ENCODE data around the gene PARVG.

- TF ChIP-seq KDM1A (IDR thresholded peaks at IDR 0.05; ENCODE audit: low read depth) (no peak), CTCF (IDR thresholded peaks at IDR 0.05) (no peak), EHMT2 (IDR thresholded peaks at IDR 0.05; ENCODE audit: low read depth) (no peak), REST (IDR thresholded peaks at IDR 0.05) (no peak), BHLHE40 (IDR thresholded peaks at IDR 0.05; ENCODE audit: low read depth, low read length) (no peak), MAX (IDR thresholded peaks at IDR 0.05) (no peak), CEBPB (IDR thresholded peaks at IDR 0.05) (no peak), HDAC2 (IDR thresholded peaks at IDR 0.05) (no peak), POLR2A (IDR thresholded peaks at IDR 0.05; ENCODE audit: low read length) (no peak), ZNF302 (CRISPR knock-in tag; IDR thresholded peaks at IDR 0.05) (no peak), MYC (IDR thresholded peaks at IDR 0.05; ENCODE audit: borderline replicate concordance, low read length) (no peak), USF2 (IDR thresholded peaks at IDR 0.05) (no peak), E2F6 (IDR thresholded peaks at IDR 0.05; ENCODE audit: borderline replicate concordance, low read depth) (no peak)
These were observed 12.5 kb upstream of the PARVG start for GRCh38 chr22:44168206-44168605.

Data from A549 (cell line).